Measurements from ENCODE around the gene CLUH. TPM values are rescaled to one million over a fixed set of nuclear protein-coding genes. Genes with fewer than 3 reads are reported as not detected.

Gene CLUH
- total RNA-seq, 1 experiment from 2014 or later, result 175 TPM

DNA sequence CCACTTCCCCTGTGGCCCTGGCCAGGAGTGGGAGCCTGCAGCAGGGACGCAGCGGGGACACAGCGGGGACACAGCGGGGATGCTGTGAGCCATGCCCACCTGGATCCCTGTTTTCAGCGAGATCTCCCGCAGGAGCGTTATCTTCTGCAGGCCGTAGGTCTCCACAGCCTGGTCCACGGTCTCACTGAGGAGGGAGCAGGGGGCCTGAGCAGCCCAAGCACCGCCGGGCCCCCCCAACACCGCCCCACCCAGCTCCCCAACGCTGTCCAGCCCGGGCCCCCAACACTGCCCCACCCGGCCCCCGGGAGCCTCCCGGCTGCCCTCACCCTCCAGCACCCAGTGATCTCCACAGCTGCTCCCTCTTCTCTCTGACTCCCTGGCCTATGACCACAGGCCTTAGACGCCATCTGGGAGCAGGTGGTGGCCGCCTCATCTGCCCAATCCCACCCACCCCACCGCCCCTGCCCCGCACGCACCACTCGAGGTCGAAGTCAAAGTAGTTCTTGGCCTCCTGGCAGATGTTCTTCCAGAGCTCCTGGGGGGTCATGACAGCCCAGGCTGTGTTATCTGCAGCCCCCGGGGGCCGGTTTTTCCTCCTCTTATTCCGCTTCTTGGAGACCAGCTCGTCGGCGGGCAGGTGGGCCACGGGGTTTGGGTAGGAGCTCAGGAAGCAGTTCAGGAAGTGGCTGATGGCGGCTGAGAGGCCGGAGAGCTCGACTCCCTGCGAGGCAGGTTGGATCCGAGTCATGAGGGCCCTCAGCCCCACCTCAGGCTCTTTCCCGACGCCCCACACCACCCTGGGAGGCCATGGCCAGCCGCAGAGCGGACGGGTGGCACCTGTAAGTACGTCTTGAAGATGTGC is 17.0 kb downstream of the CLUH start:
- DNase-seq (ENCODE audit: low read depth, low spot score) (no peak), ATAC-seq (no peak)
- no peaks in the 10 kb centered on the region for H4K20me1 ChIP-seq (ENCODE audit: insufficient read depth)
- POLR2A ChIA-PET, result no interaction called here
- RAD21 ChIA-PET (ENCODE audit: low non-redundant PET in 1 of 2, low total read pairs in 2 of 2, uncharacterized antibody in 2 of 2, unreplicated experiment in 2 of 2), result no interaction called here
- H3K9me2 ChIP-seq (ENCODE audit: insufficient read depth), result no peaks in the 10 kb centered on the region
- no peaks in the 10 kb centered on the region for H3K4me1 ChIP-seq (ENCODE audit: control insufficient read depth in 1 of 2, insufficient read depth in 2 of 2, low read length in 2 of 2)
- no TSS peak for BruUV-seq (replicated peaks)
- H3K36me3 ChIP-seq (ENCODE audit: control insufficient read depth in 1 of 2, insufficient read depth in 2 of 2, low read length in 2 of 2), result peaks cover 16 to 48% of the 10 kb centered on the region in 2 experiments; a peak in 3 of 4 replicates
- H3K4me3 ChIP-seq (replicated peaks in 1 of 2; ENCODE audit: low read depth in 1 of 2, low read length in 2 of 2), result no peak overlapping the region
- H3K4me2 ChIP-seq (ENCODE audit: low read length), result no peak overlapping the region
- H2AFZ ChIP-seq (ENCODE audit: low read depth, low read length, poor library complexity, severe bottlenecking), result no peak overlapping the region
- intact Hi-C loops (cut with micrococcal nuclease), result no loop called here
- H3K9ac ChIP-seq (ENCODE audit: low read length), result no peak overlapping the region
- H3K79me2 ChIP-seq (ENCODE audit: insufficient read depth, low read length), result no peaks in the 10 kb centered on the region; the same call in 1 of the 2 replicates
- no peak overlapping the region for H3K27ac ChIP-seq (ENCODE audit: low read depth, low read length)
- H3K9me3 ChIP-seq (ENCODE audit: control insufficient read depth in 1 of 2, insufficient read depth in 1 of 2, low read depth in 1 of 2, low read length in 2 of 2), result no peaks in the 10 kb centered on the region
- no peaks in the 10 kb centered on the region for H3K27me3 ChIP-seq (ENCODE audit: insufficient read depth, low read length)
- TF ChIP-seq FOSL1 (IDR thresholded peaks at IDR 0.05; ENCODE audit: low read depth) (no peak), YY1 (IDR thresholded peaks at IDR 0.05; ENCODE audit: extremely low read depth, insufficient replicate concordance, low read depth, low read length) (no peak), ZFX (IDR thresholded peaks at IDR 0.05) (no peak), CTCF (IDR thresholded peaks at IDR 0.05 in 2 of 3, conservative IDR thresholded peaks at IDR 0.05 in 1 of 3; ENCODE audit: borderline replicate concordance in 1 of 3, insufficient read depth in 1 of 3, low read depth in 2 of 3, low read length in 2 of 3) (no peak), ZNF274 (IDR thresholded peaks at IDR 0.05; ENCODE audit: low read depth, low read length) (no peak), EZH2 (IDR thresholded peaks at IDR 0.05) (no peak), MAX (IDR thresholded peaks at IDR 0.05) (no peak), SIN3A (IDR thresholded peaks at IDR 0.05; ENCODE audit: low read depth) (no peak), EZH2phosphoT487 (IDR thresholded peaks at IDR 0.05; ENCODE audit: borderline replicate concordance) (no peak), REST (IDR thresholded peaks at IDR 0.05; ENCODE audit: low read depth) (no peak), ELF1 (IDR thresholded peaks at IDR 0.05; ENCODE audit: borderline replicate concordance, low read depth) (no peak), RAD21 (IDR thresholded peaks at IDR 0.05; ENCODE audit: low read depth) (no peak), SP1 (IDR thresholded peaks at IDR 0.05; ENCODE audit: low read depth) (no peak), CEBPB (IDR thresholded peaks at IDR 0.05; ENCODE audit: low read depth) (no peak), SRF (IDR thresholded peaks at IDR 0.05; ENCODE audit: low read depth) (no peak), JUND (IDR thresholded peaks at IDR 0.05) (no peak)
- TF ChIP-seq, protein P1, sequence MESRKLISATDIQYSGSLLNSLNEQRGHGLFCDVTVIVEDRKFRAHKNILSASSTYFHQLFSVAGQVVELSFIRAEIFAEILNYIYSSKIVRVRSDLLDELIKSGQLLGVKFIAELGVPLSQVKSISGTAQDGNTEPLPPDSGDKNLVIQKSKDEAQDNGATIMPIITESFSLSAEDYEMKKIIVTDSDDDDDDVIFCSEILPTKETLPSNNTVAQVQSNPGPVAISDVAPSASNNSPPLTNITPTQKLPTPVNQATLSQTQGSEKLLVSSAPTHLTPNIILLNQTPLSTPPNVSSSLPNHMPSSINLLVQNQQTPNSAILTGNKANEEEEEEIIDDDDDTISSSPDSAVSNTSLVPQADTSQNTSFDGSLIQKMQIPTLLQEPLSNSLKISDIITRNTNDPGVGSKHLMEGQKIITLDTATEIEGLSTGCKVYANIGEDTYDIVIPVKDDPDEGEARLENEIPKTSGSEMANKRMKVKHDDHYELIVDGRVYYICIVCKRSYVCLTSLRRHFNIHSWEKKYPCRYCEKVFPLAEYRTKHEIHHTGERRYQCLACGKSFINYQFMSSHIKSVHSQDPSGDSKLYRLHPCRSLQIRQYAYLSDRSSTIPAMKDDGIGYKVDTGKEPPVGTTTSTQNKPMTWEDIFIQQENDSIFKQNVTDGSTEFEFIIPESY (IDR thresholded peaks at IDR 0.05; ENCODE audit: extremely low read depth, insufficient replicate concordance, low read length), result no peak
- CTCF ChIA-PET, result no interaction called here

Measured in HCT116 (cell line).